IMR-90 (cell line): ENCODE results near the gene LHFPL3. TPM values are rescaled to one million over a fixed set of nuclear protein-coding genes. Genes with fewer than 3 reads are reported as not detected.

Experiments used
- ATAC-seq: fragments of 200-7000 bp; cut with Tn5 transposase; 2 replicates; pipeline ENCODE4 v1.9.1; 2020; ENCODE audit warnings: low read depth, mild to moderate bottlenecking, moderate library complexity
- BruUV-seq: library from RNA; stranded (reverse); fragments of 400-500 nt; replicated peaks from 2 replicates; lab custom pipeline; 2021; lab: Mats Ljungman, UMichigan
- CTCF ChIA-PET: fragments of 300-600 bp; formaldehyde crosslinking; extraction: SDS; loops from one replicate; lab custom pipeline; 2021; ENCODE audit warnings: antibody characterized with exemption; lab: Yijun Ruan, JAX
- POLR2A ChIA-PET: fragments of 300-600 bp; sonication (Branson Sonifier 250); formaldehyde crosslinking; loops from one replicate; lab custom pipeline; 2022; ENCODE audit warnings: antibody characterized with exemption; ENCODE audit not compliant: unreplicated experiment; lab: Charles Lee
- DNase-seq: peaks from one replicate; pipeline ENCODE4 v3.0.0; 2013
- H2AFZ ChIP-seq: replicated peaks from 2 replicates; pipeline ENCODE3; 2013; ENCODE audit warnings: low read length, mild to moderate bottlenecking; ENCODE audit not compliant: poor library complexity
- H2AK5ac ChIP-seq: 2 replicates; pipeline ENCODE4 v1.6.1; 2013; ENCODE audit warnings: low read depth, low read length, inconsistent platforms
- H2AK9ac ChIP-seq: replicated peaks from 2 replicates; pipeline ENCODE3; 2013; ENCODE audit warnings: mild to moderate bottlenecking, low read depth, low read length, moderate library complexity; ENCODE audit not compliant: poor library complexity
- H2BK120ac ChIP-seq: 2 replicates; pipeline ENCODE4 v1.6.1; 2013; ENCODE audit warnings: low read depth, low read length, inconsistent platforms
- H2BK15ac ChIP-seq: 3 replicates; pipeline ENCODE4 v1.6.1; 2013; ENCODE audit warnings: low read depth, low read length, inconsistent platforms
- H2BK20ac ChIP-seq: 2 replicates; pipeline ENCODE4 v1.6.1; 2013; ENCODE audit warnings: low read depth, mild to moderate bottlenecking, inconsistent platforms, low read length, moderate library complexity
- H2BK5ac ChIP-seq: 2 replicates; pipeline ENCODE4 v1.6.1; 2013; ENCODE audit warnings: mild to moderate bottlenecking, low read depth, low read length, inconsistent platforms; ENCODE audit not compliant: poor library complexity, severe bottlenecking
- H3K14ac ChIP-seq: replicated peaks from 2 replicates; pipeline ENCODE4 v1.6.1; 2013; ENCODE audit warnings: low read depth, low read length, inconsistent platforms
- H3K18ac ChIP-seq: 2 replicates; pipeline ENCODE4 v1.6.1; 2013; ENCODE audit warnings: low read depth, low read length, control low read depth
- H3K23ac ChIP-seq: 2 replicates; pipeline ENCODE4 v1.6.1; 2013; ENCODE audit warnings: low read depth, low read length, inconsistent platforms
- H3K27ac ChIP-seq: 2 replicates; pipeline ENCODE4 v1.5.1; 2013; ENCODE audit warnings: mild to moderate bottlenecking, control low read depth, low read length; ENCODE audit not compliant: insufficient read depth
- H3K27me3 ChIP-seq: 2 replicates; pipeline ENCODE4 v1.6.1; 2013; ENCODE audit warnings: low read length; ENCODE audit not compliant: control insufficient read depth, insufficient read depth
- H3K36me3 ChIP-seq: 2 replicates; pipeline ENCODE4 v1.6.1; 2013; ENCODE audit warnings: low read length, mixed read lengths; ENCODE audit not compliant: control insufficient read depth, insufficient read depth
- H3K4ac ChIP-seq: 2 replicates; pipeline ENCODE4 v1.6.1; 2013; ENCODE audit warnings: low read depth, low read length, inconsistent platforms
- H3K4me1 ChIP-seq: 2 replicates; pipeline ENCODE4 v1.6.1; 2013; ENCODE audit warnings: low read length, mixed read lengths; ENCODE audit not compliant: control insufficient read depth, insufficient read depth
- H3K4me2 ChIP-seq: 2 replicates; pipeline ENCODE4 v1.6.1; 2013; ENCODE audit warnings: low read depth, mild to moderate bottlenecking, control low read depth, low read length, moderate library complexity
- H3K4me3 ChIP-seq: 2 replicates; pipeline ENCODE4 v1.5.1; 2013; ENCODE audit warnings: low read depth, mild to moderate bottlenecking, control low read depth, low read length, moderate library complexity; ENCODE audit not compliant: insufficient read depth
- H3K56ac ChIP-seq: 2 replicates; pipeline ENCODE4 v1.6.1; 2013; ENCODE audit warnings: low read length, inconsistent platforms; ENCODE audit not compliant: insufficient read depth; ENCODE audit errors: extremely low read depth
- H3K79me1 ChIP-seq, 2 experiments: 2 replicates each; pipeline ENCODE4 v1.6.1; 2013; ENCODE audit warnings: low read length in 2 of 2, inconsistent platforms in 1 of 2, low read depth in 1 of 2
- H3K9ac ChIP-seq: 2 replicates; pipeline ENCODE4 v1.6.1; 2013; ENCODE audit warnings: low read depth, low read length, control low read depth
- H3K9me1 ChIP-seq: 2 replicates; pipeline ENCODE4 v1.6.1; 2013; ENCODE audit warnings: low read length, inconsistent platforms; ENCODE audit not compliant: insufficient read depth
- H3K9me3 ChIP-seq: 2 replicates; pipeline ENCODE4 v1.6.1; 2013; ENCODE audit warnings: low read length; ENCODE audit not compliant: control insufficient read depth, insufficient read depth
- H4K20me1 ChIP-seq: 2 replicates; pipeline ENCODE4 v1.6.1; 2013; ENCODE audit warnings: low read length, inconsistent platforms; ENCODE audit not compliant: insufficient read depth
- H4K5ac ChIP-seq: 2 replicates; pipeline ENCODE4 v1.6.1; 2013; ENCODE audit warnings: mild to moderate bottlenecking, low read depth, low read length, control low read depth
- H4K8ac ChIP-seq, 2 experiments: 2 replicates each; pipeline ENCODE4 v1.6.1; 2013; ENCODE audit warnings: low read depth in 2 of 2, low read length in 2 of 2, control low read depth in 1 of 2, inconsistent platforms in 1 of 2
- H4K91ac ChIP-seq: 2 replicates; pipeline ENCODE4 v1.6.1; 2013; ENCODE audit warnings: low read depth, low read length, inconsistent platforms; ENCODE audit not compliant: insufficient read depth
- BHLHE40 ChIP-seq: fragments of 150-350 bp; IDR thresholded peaks from 2 replicates; pipeline ENCODE4 v1.6.1; 2016; ENCODE audit warnings: mild to moderate bottlenecking, low read depth, low read length
- CEBPB ChIP-seq: IDR thresholded peaks from 2 replicates; pipeline ENCODE4 v1.6.1; 2012; ENCODE audit warnings: low read depth, low read length, improper control_type of control experiment
- CHD1 ChIP-seq: IDR thresholded peaks from 2 replicates; pipeline ENCODE4 v1.6.1; 2012; ENCODE audit warnings: low read depth, low read length, improper control_type of control experiment
- FOS ChIP-seq: fragments of 150-350 bp; IDR thresholded peaks from 2 replicates; pipeline ENCODE4 v1.6.1; 2016; ENCODE audit warnings: low read depth, low read length
- MAFK ChIP-seq: IDR thresholded peaks from 2 replicates; pipeline ENCODE4 v1.6.1; 2012; ENCODE audit warnings: low read depth, low read length, improper control_type of control experiment
- NFE2L2 ChIP-seq: fragments of 150-350 bp; IDR thresholded peaks from 2 replicates; pipeline ENCODE4 v1.6.1; 2016; ENCODE audit warnings: low read depth, mild to moderate bottlenecking, low read length
- POLR2A ChIP-seq: IDR thresholded peaks from 2 replicates; pipeline ENCODE4 v1.6.1; 2012; ENCODE audit warnings: mild to moderate bottlenecking, low read depth, low read length
- RAD21 ChIP-seq: IDR thresholded peaks from 2 replicates; pipeline ENCODE4 v1.6.1; 2012; ENCODE audit warnings: low read length, improper control_type of control experiment
- RCOR1 ChIP-seq: IDR thresholded peaks from 2 replicates; pipeline ENCODE4 v1.6.1; 2012; ENCODE audit warnings: mild to moderate bottlenecking, low read length, improper control_type of control experiment; ENCODE audit not compliant: insufficient replicate concordance
- RFX5 ChIP-seq: IDR thresholded peaks from 2 replicates; pipeline ENCODE4 v1.8.0; 2012; ENCODE audit warnings: low read depth, mild to moderate bottlenecking, low read length, moderate library complexity
- SMC3 ChIP-seq: fragments of 150-350 bp; IDR thresholded peaks from 2 replicates; pipeline ENCODE4 v1.6.1; 2016; ENCODE audit warnings: low read depth, mild to moderate bottlenecking, antibody characterized with exemption, low read length, moderate library complexity
- WGBS, 2 experiments: methylation state at CpG; one replicate each; pipeline versions ENCODE4 v1.1.5 to v1.1.7; 2013; ENCODE audit warnings: missing lambda C conversion rate in 2 of 2; ENCODE audit not compliant: insufficient read length in 1 of 2; ENCODE audit errors: extremely low coverage in 2 of 2; 5-methylcytosine and 5-hydroxymethylcytosine counted together
- dilution Hi-C: fragments of 300-500 bp; cut with HindIII; formaldehyde crosslinking; loops from one replicate; pipeline ENCODE4 v1.14.3; 2018; ENCODE audit warnings: low sequenced_read_pairs; ENCODE audit not compliant: unreplicated experiment
- in situ Hi-C: fragments of 300-500 bp; cut with MboI; formaldehyde crosslinking; loops from 3 replicates; pipeline ENCODE4 v1.14.3; 2019; ENCODE audit warnings: low sequenced_read_pairs, inconsistent platforms, mixed read lengths
- intact Hi-C: fragments of 100-400 bp; cut with micrococcal nuclease; formaldehyde crosslinking; loops from 2 replicates; pipeline ENCODE4 v1.10.0; 2022
- polyA plus RNA-seq, 3 experiments: library from polyadenylated mRNA; depleted of rRNA; stranded (reverse); fragments of >200 nt; gene quantifications; 2 replicates each; pipeline ENCODE4 v1.2.3, GENCODE V29; 2012; ENCODE audit warnings: low replicate concordance in 1 of 3
- total RNA-seq: library from RNA; depleted of rRNA; stranded (reverse); fragments of >200 nt; gene quantifications from 2 replicates; pipeline ENCODE4 v1.2.3, GENCODE V29; 2012
- TF ChIP-seq, protein P1 (sequence below): conservative IDR thresholded peaks from 2 replicates; pipeline ENCODE4 v1.5.1; 2012; ENCODE audit warnings: mild to moderate bottlenecking, low read depth, low read length, improper control_type of control experiment
- TF ChIP-seq, protein P2 (sequence below): fragments of 150-350 bp; IDR thresholded peaks from 2 replicates; pipeline ENCODE4 v1.6.1; 2016; ENCODE audit warnings: low read depth, mild to moderate bottlenecking, low read length, moderate library complexity, borderline replicate concordance

The LHFPL3 gene
- total and polyA plus RNA-seq, 2 of the 4 experiments (the other 2 are of a cell fraction) = not detected

DNA sequence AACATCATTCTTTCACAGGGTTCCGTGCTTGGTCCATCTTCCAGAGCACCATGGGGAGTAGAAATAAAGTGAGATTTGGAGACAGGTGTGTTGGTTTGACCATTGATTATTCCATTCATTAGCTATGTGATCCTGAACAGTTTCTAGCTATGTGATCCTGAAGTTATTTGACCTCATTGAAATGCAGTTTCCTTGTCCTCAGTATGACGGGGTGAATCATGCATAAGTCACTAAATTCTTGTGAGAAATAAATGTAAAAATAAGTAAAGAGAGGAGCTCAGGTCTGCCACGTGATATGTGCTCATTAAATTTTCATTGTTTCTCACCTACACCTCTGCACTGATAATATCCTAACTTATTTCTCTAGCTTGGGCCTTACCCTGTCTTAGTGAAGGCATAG, 34.1 kb upstream of the LHFPL3 start:
- Histone ChIP-seq H3K18ac (no peak overlapping the region), H2BK20ac (no peak overlapping the region), H3K4me3 (no peak overlapping the region), H4K5ac (no peak overlapping the region), H3K14ac (no peak overlapping the region), H3K27ac (no peak overlapping the region), H2AFZ (no peak overlapping the region), H2BK5ac (no peak overlapping the region), H4K20me1 (no peaks in the 10 kb centered on the region), H3K23ac (no peak overlapping the region), H3K56ac (no peak overlapping the region), H3K36me3 (no peaks in the 10 kb centered on the region), H3K4me2 (no peak overlapping the region), H3K4ac (no peak overlapping the region), H2AK9ac (no peak overlapping the region), H2AK5ac (no peak overlapping the region), H2BK120ac (no peak overlapping the region), H3K27me3 (no peaks in the 10 kb centered on the region), H2BK15ac (no peak overlapping the region), H3K9me3 (no peaks in the 10 kb centered on the region), H3K9me1 (no peaks in the 10 kb centered on the region), H4K8ac (no peak overlapping the region), H4K91ac (no peak overlapping the region), H3K79me1 (no peaks in the 10 kb centered on the region), H3K4me1 (no peaks in the 10 kb centered on the region), H3K9ac (no peak overlapping the region)
- no CpG with 5 or more reads among the region's 3 CpGs for WGBS, 2 experiments
- dilution Hi-C loops = no loop called here
- ATAC-seq = no peak
- in situ Hi-C loops = no loop called here
- ChIA-PET POLR2A (no interaction called here), CTCF (no interaction called here)
- no peak for DNase-seq
- no peak for TF ChIP-seq FOS
- TF ChIP-seq BHLHE40 = no peak
- TF ChIP-seq, protein P1, sequence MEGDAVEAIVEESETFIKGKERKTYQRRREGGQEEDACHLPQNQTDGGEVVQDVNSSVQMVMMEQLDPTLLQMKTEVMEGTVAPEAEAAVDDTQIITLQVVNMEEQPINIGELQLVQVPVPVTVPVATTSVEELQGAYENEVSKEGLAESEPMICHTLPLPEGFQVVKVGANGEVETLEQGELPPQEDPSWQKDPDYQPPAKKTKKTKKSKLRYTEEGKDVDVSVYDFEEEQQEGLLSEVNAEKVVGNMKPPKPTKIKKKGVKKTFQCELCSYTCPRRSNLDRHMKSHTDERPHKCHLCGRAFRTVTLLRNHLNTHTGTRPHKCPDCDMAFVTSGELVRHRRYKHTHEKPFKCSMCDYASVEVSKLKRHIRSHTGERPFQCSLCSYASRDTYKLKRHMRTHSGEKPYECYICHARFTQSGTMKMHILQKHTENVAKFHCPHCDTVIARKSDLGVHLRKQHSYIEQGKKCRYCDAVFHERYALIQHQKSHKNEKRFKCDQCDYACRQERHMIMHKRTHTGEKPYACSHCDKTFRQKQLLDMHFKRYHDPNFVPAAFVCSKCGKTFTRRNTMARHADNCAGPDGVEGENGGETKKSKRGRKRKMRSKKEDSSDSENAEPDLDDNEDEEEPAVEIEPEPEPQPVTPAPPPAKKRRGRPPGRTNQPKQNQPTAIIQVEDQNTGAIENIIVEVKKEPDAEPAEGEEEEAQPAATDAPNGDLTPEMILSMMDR = no peak
- TF ChIP-seq, protein P2, sequence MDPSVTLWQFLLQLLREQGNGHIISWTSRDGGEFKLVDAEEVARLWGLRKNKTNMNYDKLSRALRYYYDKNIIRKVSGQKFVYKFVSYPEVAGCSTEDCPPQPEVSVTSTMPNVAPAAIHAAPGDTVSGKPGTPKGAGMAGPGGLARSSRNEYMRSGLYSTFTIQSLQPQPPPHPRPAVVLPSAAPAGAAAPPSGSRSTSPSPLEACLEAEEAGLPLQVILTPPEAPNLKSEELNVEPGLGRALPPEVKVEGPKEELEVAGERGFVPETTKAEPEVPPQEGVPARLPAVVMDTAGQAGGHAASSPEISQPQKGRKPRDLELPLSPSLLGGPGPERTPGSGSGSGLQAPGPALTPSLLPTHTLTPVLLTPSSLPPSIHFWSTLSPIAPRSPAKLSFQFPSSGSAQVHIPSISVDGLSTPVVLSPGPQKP = no peak
- TF ChIP-seq RFX5 = no peak
- TF ChIP-seq MAFK = no peak
- no peak for TF ChIP-seq CHD1
- TF ChIP-seq RCOR1 = no peak
- TF ChIP-seq POLR2A = no peak
- no peak for TF ChIP-seq NFE2L2
- TF ChIP-seq SMC3 = no peak
- no peak for TF ChIP-seq CEBPB
- no peak for TF ChIP-seq RAD21
- BruUV-seq = no TSS peak
- intact Hi-C loops = no loop called here
